HG03354 (cell line): ENCODE measurements around the gene USP3.
A peak's percentile ranks its signal among the peaks of the same experiment; 100 is the strongest.

Experiments
- ATAC-seq: cut with Tn5 transposase; IDR thresholded peaks from one replicate; pipeline ENCODE4 v1.9.1; 2021; ENCODE audit warnings: mild to moderate bottlenecking; ENCODE audit not compliant: unreplicated experiment, poor library complexity, severe bottlenecking

USP3 gene

DNA sequence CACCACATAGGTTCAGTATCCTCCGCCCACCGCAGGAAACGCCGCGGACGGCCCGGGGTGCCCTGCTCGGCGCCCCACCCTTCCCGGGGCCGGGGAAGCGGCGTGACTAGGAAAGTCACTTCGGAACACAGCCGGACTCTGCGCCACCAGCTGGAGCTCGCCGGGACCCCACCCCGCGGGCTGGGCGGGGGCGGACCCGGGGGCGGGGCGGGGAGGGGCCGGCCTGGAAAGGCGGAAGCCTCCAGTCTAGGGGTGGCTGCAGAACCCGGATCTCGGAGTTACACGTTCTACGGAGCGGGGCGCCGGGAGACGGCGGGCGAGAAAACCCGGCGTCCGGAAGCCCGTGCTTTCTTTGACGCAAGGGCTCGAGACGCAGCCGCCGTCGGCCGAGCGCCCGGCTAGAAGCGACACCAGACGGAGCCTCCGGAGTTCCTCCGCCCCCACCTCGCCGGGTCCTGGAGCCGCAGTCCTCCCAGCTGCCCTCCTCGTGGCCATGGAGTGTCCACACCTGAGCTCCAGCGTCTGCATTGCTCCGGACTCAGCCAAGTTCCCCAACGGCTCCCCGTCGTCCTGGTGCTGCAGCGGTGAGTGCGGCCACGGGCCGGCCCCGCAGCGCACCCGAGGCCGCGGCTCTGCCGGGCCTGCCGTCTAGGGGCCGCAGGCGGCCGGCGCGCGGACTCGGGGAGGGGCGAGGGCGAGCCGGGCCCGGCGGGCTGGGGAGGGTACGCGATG is at the start of gene USP3:
Gene USP3, plus strand, starts transcription at position 347 of the 732 bp plus-strand sequence. Its CDS starts 147 bp downstream, at position 494.
- peak; percentile 49 for ATAC-seq

- no peak for ATAC-seq
Observed at GRCh38 chr15:63456258-63456657, 48.1 kb upstream of the USP3 start.

- no peak for ATAC-seq
Observed at GRCh38 chr15:63457379-63457778, 47.0 kb upstream of the USP3 start.

- no peak for ATAC-seq
Observed at GRCh38 chr15:63458026-63458425, 46.4 kb upstream of the USP3 start.

GRCh38 chr15:63458794-63459395 is 45.5 kb upstream of the USP3 start:
- no peak for ATAC-seq

- ATAC-seq: no peak
Observed at GRCh38 chr15:63460210-63461155, 43.9 kb upstream of the USP3 start.

DNA sequence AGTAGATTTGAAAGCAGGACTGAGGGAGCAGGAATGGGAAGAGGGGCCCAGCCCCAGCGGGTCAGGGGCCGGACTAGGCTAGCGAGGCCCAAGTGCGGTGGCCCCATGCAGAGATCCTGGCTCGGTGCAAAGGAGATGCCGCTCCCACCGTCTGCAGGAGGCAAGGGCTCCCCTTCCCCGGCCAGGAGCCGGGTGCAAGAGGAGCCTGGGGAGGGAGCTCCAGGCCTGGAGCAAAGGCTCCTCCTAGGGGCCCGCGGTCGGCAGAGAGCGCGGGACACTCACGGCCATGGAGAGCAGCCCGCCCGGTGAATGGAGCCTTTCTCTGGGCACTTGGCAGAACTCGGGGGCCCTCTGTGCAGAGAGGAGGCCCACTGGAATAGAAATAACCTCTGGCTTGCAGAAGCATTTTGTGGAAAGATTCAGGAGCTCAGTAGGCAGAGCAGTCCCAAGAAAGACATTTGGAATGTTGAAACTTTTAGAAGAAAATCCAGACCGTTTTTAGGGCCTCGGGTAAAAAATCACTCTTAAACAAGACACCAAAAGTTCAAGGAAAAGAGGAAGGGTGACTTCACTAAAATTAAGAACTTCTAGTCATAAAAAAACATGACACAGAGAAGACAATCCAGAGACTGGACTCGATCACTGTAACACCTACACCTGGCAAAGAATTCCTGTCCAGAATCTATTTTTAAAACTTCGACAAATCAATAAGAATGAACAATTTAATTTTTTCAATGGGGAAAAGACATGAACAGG is 43.0 kb upstream of the USP3 start:
- no peak for ATAC-seq

GRCh38 chr15:63462088-63462487 is 42.3 kb upstream of the USP3 start:
- ATAC-seq: no peak

- no peak for ATAC-seq
Observed at GRCh38 chr15:63463036-63463435, 41.4 kb upstream of the USP3 start.

DNA sequence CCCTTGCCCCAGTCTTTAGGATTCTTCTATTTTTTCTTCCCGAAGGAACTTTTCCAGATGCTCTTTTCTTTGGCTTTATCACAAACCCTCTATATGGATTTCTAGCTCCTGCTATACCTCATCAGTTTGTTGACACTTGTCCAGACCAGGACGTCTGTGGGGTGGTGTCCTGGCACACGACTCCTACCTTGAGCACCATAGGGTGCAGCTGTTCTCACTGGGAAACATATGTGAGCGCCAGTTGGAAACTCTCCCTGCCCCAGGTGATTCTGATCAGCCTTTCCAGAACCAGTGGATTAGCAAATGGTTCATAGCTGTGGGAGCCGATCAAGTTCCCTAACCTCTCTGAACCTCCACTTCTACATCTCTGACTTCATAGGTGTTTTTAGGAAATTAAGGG is 40.6 kb upstream of the USP3 start:
- no peak for ATAC-seq

DNA sequence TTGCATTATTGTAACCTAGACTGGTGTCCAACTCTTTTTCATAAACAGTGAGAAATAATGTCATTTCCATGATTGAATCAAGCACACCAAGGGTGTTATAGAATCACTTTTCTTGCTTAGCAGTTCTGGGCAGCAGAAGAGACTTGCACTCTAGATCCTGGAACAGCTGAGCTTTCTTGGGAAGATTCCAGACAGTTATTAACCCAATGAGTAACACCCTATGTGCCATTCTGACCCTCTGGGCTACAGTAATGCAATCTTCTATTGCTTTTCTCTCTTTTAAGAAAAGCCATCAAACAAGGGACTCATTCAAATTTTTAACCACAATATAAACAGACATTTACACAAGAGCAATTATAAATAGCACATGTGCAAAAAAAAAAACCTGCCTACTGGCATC is 39.3 kb upstream of the USP3 start:
- no peak for ATAC-seq

DNA sequence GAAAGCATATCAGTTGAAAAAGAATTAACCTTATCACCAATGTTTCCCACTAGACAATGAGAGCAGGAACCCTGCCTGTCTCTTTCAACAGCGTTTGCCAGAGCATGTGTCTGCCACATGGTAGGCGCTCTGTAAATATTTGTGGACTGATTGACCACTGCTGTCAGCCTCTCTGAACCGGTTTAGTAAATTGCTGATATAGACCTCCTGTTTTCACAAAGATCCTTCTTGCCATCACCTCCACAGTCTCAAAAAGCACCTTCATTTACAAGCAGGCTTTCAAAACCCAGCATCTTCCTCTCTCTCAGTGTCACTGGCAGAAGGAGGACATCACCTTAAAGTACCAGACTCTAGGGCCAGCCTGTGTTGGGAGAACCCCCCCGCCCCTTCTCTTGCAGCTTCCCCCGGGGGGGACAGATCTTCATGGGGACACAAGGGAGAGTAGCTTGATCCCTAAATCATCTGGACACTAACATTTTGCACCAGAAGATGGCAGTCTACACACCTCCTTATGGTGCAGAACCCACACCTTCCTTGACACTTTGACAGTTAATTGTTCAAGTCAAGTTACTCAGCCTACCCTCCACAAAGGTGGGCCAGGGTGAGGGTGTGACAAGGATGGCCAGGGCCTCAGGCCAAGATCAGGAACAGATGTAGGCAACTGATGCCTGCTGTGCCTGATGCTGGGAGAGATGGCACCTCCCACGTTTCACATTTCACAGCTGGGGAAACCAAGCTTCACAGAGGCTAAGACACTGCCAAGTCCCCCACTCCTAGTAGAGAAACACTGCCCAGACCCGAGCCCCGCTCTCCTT is 37.8 kb upstream of the USP3 start:
- ATAC-seq: peak; percentile 74

- ATAC-seq: no peak
Observed at GRCh38 chr15:63469190-63469589, 35.2 kb upstream of the USP3 start.

GRCh38 chr15:63469984-63470383 is 34.4 kb upstream of the USP3 start:
- no peak for ATAC-seq

DNA sequence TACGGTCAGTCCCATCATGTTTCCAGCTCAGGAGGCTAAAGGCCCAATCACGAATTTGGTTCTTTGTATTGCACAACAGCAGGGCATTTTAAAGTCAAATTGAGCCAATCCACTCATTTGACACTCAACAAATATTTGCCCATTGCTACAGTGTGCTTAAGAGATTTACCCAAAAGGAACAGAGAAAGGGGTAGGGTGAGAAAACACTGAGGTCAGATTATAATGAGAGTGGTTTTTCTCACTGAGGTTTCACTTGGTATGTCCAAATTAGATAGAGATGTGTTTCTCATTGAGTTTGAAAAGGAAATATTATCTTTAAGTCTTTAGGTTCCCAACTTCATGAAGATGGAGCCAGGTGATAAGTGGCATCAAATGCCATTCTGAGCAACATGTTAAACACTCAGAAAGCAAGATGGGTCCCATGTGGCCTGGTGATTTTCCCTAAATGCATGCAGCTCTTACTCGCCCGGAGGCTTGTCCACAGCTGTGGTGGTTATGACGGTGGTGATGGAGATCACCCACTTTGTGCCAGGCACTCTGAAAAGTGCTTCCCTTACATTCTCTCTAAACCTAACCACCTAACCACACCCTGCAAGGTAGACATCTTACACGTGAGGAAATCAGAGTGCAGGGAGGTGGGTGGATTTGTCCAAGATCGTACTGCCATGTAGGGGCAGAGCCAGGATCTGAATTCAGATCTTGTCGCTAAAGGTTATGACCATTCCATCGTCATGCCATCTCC is 31.2 kb upstream of the USP3 start:
- peak; percentile 31 for ATAC-seq

GRCh38 chr15:63473749-63473998 is 30.7 kb upstream of the USP3 start:
- no peak for ATAC-seq

DNA sequence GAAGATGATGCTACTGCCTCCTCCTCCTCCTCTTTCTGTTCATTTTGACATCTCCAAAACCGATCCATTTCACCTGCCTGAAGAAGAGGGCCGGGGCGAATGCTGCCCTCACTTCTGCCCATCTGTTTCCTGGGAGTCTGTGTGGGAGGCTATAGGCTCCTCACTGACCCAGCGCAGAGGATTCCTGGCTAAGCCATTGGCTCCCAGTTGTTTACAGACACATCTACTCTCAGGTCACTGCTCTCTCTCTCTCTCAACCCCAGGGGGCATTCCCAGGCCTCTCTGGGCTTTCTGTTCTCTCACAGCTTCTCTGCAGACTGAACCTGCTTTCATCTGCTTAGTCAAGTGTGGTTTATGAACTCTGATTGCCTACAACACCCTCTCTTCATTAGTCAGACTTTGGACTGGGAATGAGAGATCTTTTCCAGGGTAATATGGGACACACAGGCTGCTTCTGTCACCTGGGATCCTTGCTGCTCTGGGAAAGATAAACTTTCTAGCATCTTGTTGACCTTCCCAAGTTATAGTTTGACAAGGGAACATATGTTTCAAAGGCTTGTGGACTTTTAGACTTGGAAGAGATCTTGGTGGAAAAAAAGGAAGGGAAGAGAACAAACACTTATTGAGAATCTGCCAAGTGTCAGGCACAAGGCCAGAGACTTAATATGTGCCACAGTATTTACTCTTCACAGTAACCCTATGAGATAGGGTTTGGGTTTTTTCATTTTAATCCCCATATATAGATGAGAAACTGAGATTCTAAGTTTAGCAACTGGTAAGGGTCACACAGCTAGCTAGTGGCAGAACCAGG is 30.2 kb upstream of the USP3 start:
- ATAC-seq: peak; percentile 69

- ATAC-seq: peak; percentile 62
Observed at GRCh38 chr15:63474810-63475316, 29.5 kb upstream of the USP3 start.
